Left ventricle myocardium inferior (tissue), 1 donor: Measurements from ENCODE around the gene OARD1. TPM values are rescaled to one million over a fixed set of nuclear protein-coding genes. Genes with fewer than 3 reads are reported as not detected.
A peak's percentile ranks its signal among the peaks of the same experiment; 100 is the strongest.

Experiments used
- DNase-seq: peaks from one replicate; pipeline ENCODE4 v3.0.0-alpha.2; 2020
- H3K27ac ChIP-seq: fragments of 200-600 bp; replicated peaks from 2 replicates; pipeline ENCODE4 v1.8.0; 2021
- H3K27me3 ChIP-seq: fragments of 200-600 bp; 2 replicates; pipeline ENCODE4 v1.8.0; 2021; ENCODE audit warnings: low read depth
- H3K36me3 ChIP-seq: fragments of 200-600 bp; 2 replicates; pipeline ENCODE4 v1.8.0; 2021
- H3K4me1 ChIP-seq: fragments of 200-600 bp; 2 replicates; pipeline ENCODE4 v1.8.0; 2021
- H3K4me3 ChIP-seq: fragments of 200-600 bp; 2 replicates; pipeline ENCODE4 v1.8.0; 2021; ENCODE audit warnings: mild to moderate bottlenecking, moderate library complexity
- H3K9me3 ChIP-seq: fragments of 200-600 bp; replicated peaks from 2 replicates; pipeline ENCODE4 v1.8.0; 2021
- intact Hi-C: fragments of 100-400 bp; cut with micrococcal nuclease; formaldehyde crosslinking; loops from one replicate; pipeline ENCODE4 v1.11.0; 2022
- total RNA-seq: library from RNA; stranded (reverse); fragmentation: NEBNext Ultra II Directional; extraction: Animal tissue kit (Norgen Biotek cat#: 25700); gene quantifications from one replicate; pipeline ENCODE4 v1.2.1, GENCODE V29; 2021
- TF ChIP-seq, protein P1 (sequence below): fragments of 200-600 bp; IDR thresholded peaks from 2 replicates; pipeline ENCODE4 v1.8.0; 2021; ENCODE audit warnings: antibody characterized with exemption, mild to moderate bottlenecking, borderline replicate concordance
- donor health status: DM: no; HTN: yes; CAD: no; lungs with severe emphysema.

The OARD1 gene
- total RNA-seq, 1 donor from 2014 or later, result 19.9 TPM

DNA sequence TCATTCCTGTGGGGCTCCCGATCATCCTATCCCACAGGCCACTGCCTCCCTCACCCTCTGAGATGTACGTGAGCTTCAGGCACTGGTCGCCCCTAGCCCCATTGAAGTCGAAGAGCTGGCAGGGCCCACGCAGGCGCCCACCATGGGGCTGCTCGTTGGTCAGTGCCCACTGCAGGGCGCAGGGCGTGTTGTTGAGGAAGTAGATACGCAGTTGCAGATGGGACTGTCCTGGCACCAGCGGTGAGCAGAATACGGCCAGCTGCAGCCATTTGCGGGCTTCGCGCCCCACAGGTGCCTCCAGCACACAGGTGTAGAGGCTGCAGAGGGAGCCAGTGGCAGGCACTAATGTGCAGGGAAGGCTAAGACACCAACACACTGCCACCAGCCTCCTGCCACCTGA is 39.3 kb downstream of the OARD1 start:
- Histone ChIP-seq H3K4me1 (peaks cover 9% of the 10 kb centered on the region), H3K27ac (no peak overlapping the region), H3K4me3 (no peak overlapping the region), H3K9me3 (no peaks in the 10 kb centered on the region), H3K36me3 (no peaks in the 10 kb centered on the region), H3K27me3 (no peaks in the 10 kb centered on the region)
- DNase-seq, result no peak
- intact Hi-C loops, result no loop called here
- TF ChIP-seq, protein P1, sequence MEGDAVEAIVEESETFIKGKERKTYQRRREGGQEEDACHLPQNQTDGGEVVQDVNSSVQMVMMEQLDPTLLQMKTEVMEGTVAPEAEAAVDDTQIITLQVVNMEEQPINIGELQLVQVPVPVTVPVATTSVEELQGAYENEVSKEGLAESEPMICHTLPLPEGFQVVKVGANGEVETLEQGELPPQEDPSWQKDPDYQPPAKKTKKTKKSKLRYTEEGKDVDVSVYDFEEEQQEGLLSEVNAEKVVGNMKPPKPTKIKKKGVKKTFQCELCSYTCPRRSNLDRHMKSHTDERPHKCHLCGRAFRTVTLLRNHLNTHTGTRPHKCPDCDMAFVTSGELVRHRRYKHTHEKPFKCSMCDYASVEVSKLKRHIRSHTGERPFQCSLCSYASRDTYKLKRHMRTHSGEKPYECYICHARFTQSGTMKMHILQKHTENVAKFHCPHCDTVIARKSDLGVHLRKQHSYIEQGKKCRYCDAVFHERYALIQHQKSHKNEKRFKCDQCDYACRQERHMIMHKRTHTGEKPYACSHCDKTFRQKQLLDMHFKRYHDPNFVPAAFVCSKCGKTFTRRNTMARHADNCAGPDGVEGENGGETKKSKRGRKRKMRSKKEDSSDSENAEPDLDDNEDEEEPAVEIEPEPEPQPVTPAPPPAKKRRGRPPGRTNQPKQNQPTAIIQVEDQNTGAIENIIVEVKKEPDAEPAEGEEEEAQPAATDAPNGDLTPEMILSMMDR, result no peak

DNA sequence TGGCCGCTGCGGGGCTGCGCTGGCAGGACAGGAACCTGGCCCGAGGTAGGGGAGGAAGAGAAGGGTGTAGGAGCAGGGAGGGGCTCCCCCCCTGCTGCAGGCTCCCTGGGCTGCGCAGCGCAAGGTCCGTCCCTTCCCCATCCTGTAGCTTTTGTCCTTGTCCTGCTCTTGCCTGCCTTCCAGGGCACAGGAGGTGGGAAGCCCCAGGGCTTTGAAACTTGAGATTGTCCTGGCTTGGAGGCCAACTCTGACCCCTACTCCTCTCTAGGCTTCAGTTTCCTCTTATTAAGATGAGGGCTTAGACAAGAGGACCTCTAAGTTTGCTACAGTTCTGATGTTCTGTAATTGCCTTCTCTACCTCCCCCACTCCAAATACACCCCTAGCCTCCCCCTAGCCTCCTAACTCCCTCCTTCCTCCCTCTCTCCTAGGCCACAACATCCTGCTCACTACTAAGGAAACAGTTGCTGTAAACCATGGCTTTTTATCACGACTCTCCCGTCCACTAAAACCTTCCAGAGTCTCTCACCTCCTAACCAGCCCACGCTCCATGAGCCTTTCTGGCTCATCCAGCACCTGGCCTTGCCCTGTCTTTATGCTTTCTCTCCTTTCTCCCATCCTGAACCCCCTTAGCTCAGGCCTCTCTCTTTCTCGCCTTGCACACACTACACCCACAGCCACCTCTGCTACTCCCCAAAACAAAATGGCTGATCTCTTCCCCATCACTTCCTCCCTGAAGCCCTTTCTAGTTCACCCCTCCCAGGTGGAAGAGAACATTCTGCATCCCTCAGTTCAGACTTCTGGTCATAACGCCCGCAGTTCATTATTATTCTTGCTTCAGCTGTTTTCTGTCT is 43.4 kb downstream of the OARD1 start:
- Histone ChIP-seq H3K4me1 (peaks cover 18% of the 10 kb centered on the region), H3K4me3 (peak overlapping the region; percentile 69), H3K27ac (peak overlapping the region; percentile 80), H3K27me3 (no peaks in the 10 kb centered on the region), H3K36me3 (no peaks in the 10 kb centered on the region), H3K9me3 (no peaks in the 10 kb centered on the region)
- no peak for DNase-seq
- intact Hi-C loops, result no loop called here
- TF ChIP-seq, protein P1, result no peak

DNA sequence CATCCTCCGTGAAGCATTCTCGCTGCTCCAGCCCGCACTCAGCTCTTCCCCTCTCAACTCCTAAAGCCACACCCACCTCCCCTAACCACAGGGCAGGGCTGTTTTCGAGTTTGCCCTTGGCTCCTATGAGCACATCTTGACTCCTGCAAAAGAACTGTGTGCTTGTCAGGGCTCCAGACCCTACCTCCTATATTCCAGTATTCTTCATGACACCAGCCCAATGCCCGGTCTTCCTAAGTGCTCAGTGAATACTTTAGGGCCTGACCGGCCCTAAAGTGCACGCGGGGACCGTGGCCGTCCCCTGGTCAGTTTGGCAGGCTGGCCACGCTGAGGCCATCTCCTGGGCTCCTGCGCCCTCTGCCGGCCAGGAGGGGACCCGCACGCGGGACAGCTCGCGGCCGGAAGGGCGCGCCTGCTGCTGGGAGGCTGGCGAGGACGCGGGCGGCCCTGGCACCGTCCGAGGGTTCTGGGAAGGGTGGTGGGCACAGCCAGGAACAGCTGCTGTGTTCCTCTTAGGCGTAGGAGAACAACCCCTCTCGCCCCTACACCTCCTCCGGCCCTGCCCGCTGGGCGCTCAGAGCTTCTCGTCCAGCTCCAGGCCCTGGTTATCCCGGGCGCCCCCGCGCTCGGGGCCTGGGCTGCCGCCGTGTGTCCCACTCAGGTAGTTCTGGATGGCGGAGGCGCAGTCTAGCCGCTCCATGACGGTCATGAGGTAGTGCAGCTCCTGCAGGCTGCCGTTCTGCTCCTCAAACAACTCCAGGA is 44.2 kb downstream of the OARD1 start:
- Histone ChIP-seq H3K27ac (peak overlapping the region; percentile 80), H3K4me3 (peak overlapping the region; percentile 69), H3K4me1 (peaks cover 18% of the 10 kb centered on the region), H3K36me3 (no peaks in the 10 kb centered on the region), H3K9me3 (no peaks in the 10 kb centered on the region), H3K27me3 (no peaks in the 10 kb centered on the region)
- DNase-seq, result peak; percentile 89
- TF ChIP-seq, protein P1, result peak; percentile 100
- intact Hi-C loops, result no loop called here

DNA sequence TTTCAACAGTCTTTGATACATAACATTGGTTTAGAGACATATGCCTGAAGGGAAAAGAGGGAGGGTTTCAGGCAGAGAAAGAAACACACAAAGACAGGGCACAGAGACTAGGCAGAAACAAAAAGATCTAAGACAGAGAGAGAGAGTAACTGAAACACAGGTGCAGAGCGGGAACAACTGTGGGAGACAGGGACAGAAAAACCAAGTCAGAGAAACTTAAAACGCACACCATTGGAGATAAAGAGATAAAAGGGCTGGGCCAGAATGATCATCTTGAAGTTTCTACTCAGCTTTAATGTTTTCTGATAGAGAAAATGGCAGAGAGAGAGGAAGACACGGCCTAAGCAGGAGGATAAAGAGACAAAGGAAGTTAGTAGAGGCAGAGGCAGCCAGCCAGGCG is 44.9 kb downstream of the OARD1 start:
- Histone ChIP-seq H3K27ac (peak overlapping the region; percentile 80), H3K36me3 (no peaks in the 10 kb centered on the region), H3K9me3 (no peaks in the 10 kb centered on the region), H3K4me1 (peaks cover 18% of the 10 kb centered on the region), H3K27me3 (no peaks in the 10 kb centered on the region), H3K4me3 (peak overlapping the region; percentile 69)
- TF ChIP-seq, protein P1, result no peak
- no peak for DNase-seq
- intact Hi-C loops, result no loop called here

DNA sequence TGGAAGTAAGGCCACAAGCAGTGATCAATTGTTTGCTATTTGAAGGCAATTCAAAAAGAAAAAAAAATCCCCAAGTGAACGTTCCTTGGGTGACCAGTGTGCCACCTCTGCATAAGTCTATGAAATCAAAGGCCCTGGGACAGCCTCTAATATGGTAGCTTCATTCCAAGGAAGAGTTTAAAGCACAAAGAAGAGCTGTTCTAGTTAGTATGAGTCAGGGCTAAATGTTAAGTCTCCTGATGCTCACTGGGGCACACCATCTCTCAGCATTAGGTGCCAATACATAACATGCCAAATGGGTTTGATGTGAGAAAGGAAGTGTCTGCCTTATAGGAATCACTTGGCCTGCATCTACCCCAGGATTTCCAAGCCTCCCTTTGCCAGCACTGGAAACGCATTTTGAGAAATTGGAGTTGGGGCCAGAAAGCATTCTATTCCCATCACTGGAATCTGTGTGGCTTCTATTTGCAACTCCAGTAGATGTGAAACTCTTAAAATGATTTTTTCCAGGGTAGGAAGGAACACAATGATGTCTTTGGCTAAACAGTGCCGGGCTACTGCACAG is 46.1 kb downstream of the OARD1 start:
- Histone ChIP-seq H3K4me1 (peaks cover 18% of the 10 kb centered on the region), H3K4me3 (no peak overlapping the region), H3K36me3 (no peaks in the 10 kb centered on the region), H3K27me3 (no peaks in the 10 kb centered on the region), H3K27ac (no peak overlapping the region), H3K9me3 (no peaks in the 10 kb centered on the region)
- TF ChIP-seq, protein P1, result no peak
- DNase-seq, result no peak
- intact Hi-C loops, result no loop called here
